Gastroesophageal sphincter (tissue), 3 donors: ENCODE results near the gene SCN11A.

Source experiments
- EP300 ChIP-seq: sonication (generic); formaldehyde crosslinking; IDR thresholded peaks from one replicate; pipeline ENCODE4 v1.6.1; 2017; ENCODE audit warnings: antibody characterized with exemption, mild to moderate bottlenecking
- POLR2A ChIP-seq, 2 donors: fragments of 450-650 bp; IDR thresholded peaks; one replicate each; pipeline ENCODE4 v1.6.1; 2017; ENCODE audit warnings: antibody characterized with exemption in 2 of 2, mild to moderate bottlenecking in 2 of 2, moderate library complexity in 1 of 2
- POLR2AphosphoS5 ChIP-seq: sonication (generic); formaldehyde crosslinking; IDR thresholded peaks from one replicate; pipeline ENCODE4 v1.6.1; 2017; ENCODE audit warnings: antibody characterized with exemption
- TF ChIP-seq, protein P1 (sequence below), 4 experiments: fragments of 200-600 bp in 2 of 4; fragments of 450-650 bp in 2 of 4; sonication (generic) in 1 of 4; IDR thresholded peaks; one replicate each; pipeline ENCODE4 v1.5.1; 2017 to 2019; ENCODE audit warnings: antibody characterized with exemption in 4 of 4, mild to moderate bottlenecking in 2 of 4, moderate library complexity in 2 of 4

DNA sequence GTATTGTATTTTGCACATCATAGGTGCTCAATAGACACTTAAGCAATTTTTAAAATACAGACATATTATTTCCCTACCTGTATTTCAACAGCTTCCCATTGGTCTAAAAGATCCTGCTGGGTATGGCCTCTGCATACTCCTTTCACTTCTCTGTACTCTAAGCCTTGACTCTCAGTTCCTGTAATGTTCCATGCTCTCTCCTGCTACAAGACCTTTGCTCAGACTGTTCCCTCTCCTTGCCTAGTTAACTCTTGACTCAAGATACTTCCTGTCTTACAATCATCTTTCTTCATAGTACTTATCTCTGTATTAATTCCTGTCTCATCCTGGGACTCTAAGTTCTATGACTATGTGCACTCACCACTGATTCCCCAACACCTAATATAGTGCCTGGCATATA, 1.7 kb downstream of the SCN11A start:
- no peak for TF ChIP-seq EP300
- no peak for TF ChIP-seq POLR2A (IDR thresholded peaks at IDR 0.05)
- TF ChIP-seq, protein P1, sequence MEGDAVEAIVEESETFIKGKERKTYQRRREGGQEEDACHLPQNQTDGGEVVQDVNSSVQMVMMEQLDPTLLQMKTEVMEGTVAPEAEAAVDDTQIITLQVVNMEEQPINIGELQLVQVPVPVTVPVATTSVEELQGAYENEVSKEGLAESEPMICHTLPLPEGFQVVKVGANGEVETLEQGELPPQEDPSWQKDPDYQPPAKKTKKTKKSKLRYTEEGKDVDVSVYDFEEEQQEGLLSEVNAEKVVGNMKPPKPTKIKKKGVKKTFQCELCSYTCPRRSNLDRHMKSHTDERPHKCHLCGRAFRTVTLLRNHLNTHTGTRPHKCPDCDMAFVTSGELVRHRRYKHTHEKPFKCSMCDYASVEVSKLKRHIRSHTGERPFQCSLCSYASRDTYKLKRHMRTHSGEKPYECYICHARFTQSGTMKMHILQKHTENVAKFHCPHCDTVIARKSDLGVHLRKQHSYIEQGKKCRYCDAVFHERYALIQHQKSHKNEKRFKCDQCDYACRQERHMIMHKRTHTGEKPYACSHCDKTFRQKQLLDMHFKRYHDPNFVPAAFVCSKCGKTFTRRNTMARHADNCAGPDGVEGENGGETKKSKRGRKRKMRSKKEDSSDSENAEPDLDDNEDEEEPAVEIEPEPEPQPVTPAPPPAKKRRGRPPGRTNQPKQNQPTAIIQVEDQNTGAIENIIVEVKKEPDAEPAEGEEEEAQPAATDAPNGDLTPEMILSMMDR (IDR thresholded peaks at IDR 0.05): no peak
- TF ChIP-seq POLR2AphosphoS5: no peak
